Thyroid gland (tissue), 4 donors: Measurements from ENCODE around the gene MS4A6E.

Experiments used
- POLR2A ChIP-seq, 2 donors: fragments of 450-650 bp; IDR thresholded peaks; one replicate each; pipeline ENCODE4 v1.6.1; 2017; ENCODE audit warnings: antibody characterized with exemption in 2 of 2, mild to moderate bottlenecking in 2 of 2, moderate library complexity in 1 of 2
- TF ChIP-seq, protein P1 (sequence below), 6 experiments: fragments of 200-600 bp in 3 of 6; fragments of 450-650 bp in 3 of 6; sonication (generic) in 3 of 6; IDR thresholded peaks; one replicate each; pipeline ENCODE4 v1.5.1; 2016 to 2019; ENCODE audit warnings: antibody characterized with exemption in 6 of 6, mild to moderate bottlenecking in 2 of 6, inconsistent platforms in 1 of 6, moderate library complexity in 1 of 6

GRCh38 chr11:60347084-60347797 is 20.2 kb downstream of the MS4A6E start:
- TF ChIP-seq, protein P1, sequence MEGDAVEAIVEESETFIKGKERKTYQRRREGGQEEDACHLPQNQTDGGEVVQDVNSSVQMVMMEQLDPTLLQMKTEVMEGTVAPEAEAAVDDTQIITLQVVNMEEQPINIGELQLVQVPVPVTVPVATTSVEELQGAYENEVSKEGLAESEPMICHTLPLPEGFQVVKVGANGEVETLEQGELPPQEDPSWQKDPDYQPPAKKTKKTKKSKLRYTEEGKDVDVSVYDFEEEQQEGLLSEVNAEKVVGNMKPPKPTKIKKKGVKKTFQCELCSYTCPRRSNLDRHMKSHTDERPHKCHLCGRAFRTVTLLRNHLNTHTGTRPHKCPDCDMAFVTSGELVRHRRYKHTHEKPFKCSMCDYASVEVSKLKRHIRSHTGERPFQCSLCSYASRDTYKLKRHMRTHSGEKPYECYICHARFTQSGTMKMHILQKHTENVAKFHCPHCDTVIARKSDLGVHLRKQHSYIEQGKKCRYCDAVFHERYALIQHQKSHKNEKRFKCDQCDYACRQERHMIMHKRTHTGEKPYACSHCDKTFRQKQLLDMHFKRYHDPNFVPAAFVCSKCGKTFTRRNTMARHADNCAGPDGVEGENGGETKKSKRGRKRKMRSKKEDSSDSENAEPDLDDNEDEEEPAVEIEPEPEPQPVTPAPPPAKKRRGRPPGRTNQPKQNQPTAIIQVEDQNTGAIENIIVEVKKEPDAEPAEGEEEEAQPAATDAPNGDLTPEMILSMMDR (IDR thresholded peaks at IDR 0.05): no peak
- TF ChIP-seq POLR2A (IDR thresholded peaks at IDR 0.05): no peak
